ENCODE measurements around the gene EPHX1.

- TF ChIP-seq CTCF (IDR thresholded peaks at IDR 0.05; ENCODE audit: low read depth, low read length, poor library complexity, severe bottlenecking) (no peak), EZH2phosphoT487 (IDR thresholded peaks at IDR 0.05; ENCODE audit: borderline replicate concordance, low read length) (no peak)
Observed at GRCh38 chr1:225890346-225891228, 80.7 kb downstream of the EPHX1 start.

Measured in DOHH2 (cell line).